SH-SY5Y (cell line): ENCODE measurements around the gene ELF4.

Experiments used
- GATA2 ChIP-seq: IDR thresholded peaks from 2 replicates; pipeline ENCODE4 v1.6.1; 2011; ENCODE audit warnings: mild to moderate bottlenecking, low read depth, low read length
- GATA3 ChIP-seq: IDR thresholded peaks from 2 replicates; pipeline ENCODE4 v1.6.1; 2011; ENCODE audit warnings: low read depth, mild to moderate bottlenecking, low read length, moderate library complexity

GRCh38 chrX:130086447-130087206 lies 23.7 kb downstream of the ELF4 start:
- TF ChIP-seq GATA2 (no peak), GATA3 (no peak)
